RKO (cell line): ENCODE results near the gene ABHD17C.

Experiments
- DNase-seq: peaks from one replicate; pipeline ENCODE4 v3.0.0-alpha.2; 2016; ENCODE audit warnings: low spot score

The ABHD17C gene

GRCh38 chr15:80689716-80690115, 5.4 kb upstream of the ABHD17C start:
- no peak for DNase-seq

DNA sequence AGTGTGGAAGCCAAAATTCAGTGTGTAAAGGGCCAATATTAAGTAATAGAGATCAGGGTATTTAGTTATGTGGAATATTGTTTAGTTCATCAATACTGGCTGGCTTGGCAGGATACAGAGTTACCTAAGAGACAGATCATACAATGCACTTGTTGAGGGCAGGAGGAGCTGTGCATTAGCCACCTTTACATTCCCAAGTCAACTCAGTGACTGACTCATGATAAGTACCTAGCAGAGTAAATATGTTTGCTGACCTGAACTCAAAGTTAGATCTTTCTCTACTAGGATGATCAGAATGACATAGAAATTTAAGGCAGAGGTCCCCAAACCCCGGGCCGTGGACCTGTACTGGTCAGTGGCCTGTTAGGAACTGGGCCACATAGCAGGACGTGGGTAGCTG, 3.5 kb upstream of the ABHD17C start:
- no peak for DNase-seq

DNA sequence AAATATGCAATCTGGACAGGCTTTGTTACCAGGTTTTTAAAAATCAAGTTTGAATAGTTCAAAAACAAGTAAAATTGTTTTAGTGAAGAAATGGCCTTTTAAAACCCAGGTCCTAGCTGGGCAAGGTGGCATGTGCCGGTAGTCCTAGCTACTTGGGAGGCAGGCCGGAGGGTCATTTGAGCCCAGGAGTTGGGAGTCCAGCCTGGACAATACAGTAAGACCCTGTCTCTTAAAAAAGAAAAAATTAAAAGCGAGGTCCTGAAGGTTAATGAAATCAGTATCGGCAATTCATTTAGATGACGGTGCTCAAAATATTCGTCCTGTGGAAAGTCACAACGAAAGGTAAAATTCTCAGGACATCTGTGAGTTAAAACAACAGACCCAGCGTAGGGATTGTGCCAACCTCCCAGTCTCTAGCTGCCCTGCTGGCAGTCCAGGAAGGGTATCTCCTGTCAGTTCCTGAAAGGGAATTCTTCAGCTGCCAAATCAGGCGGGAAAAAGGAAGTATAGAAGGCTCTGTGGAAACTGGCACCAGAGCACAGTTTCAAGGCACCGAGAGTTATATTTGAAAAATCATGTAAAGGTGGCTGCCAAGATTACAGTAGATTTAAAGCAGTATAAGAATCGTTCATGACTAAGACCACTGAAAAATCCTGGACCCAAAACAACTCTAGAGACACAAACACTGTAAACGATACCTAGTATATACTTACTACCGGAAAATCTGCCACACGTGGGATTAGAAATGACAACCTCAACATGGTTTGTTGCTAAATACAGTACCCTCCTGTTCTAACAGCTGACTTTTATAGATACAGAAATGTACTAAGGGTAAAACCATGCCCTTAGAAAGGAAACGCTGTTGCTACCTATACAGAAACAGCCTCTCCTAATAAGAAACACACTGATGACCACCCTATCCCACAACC, 1.2 kb upstream of the ABHD17C start:
- DNase-seq, result peak; percentile 33

DNA sequence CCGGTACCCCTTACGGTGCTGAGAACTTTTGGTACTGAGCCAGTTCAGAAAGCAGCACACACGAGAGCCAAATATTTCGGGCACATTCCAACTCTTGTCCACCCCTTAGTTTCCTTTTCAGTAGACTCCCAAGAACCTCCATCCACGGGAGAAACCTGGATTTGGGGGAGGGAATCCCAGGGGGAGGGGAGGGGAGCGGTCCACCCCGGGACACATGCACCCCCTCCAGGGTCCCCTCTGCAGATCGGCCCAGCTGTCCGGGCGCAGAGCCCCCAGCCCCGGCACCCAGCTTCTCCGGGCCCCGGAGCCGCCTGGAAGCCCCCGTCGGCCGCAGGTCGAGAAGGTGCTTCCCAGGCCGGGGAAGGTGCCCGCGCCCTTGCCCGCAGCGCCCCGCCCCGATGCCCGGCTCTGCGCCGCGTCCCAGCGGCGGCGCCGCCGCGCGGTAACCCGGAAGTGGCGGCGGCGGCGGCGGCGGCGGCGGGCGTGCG, 455 bp upstream of the ABHD17C start:
- DNase-seq, result no peak

DNA sequence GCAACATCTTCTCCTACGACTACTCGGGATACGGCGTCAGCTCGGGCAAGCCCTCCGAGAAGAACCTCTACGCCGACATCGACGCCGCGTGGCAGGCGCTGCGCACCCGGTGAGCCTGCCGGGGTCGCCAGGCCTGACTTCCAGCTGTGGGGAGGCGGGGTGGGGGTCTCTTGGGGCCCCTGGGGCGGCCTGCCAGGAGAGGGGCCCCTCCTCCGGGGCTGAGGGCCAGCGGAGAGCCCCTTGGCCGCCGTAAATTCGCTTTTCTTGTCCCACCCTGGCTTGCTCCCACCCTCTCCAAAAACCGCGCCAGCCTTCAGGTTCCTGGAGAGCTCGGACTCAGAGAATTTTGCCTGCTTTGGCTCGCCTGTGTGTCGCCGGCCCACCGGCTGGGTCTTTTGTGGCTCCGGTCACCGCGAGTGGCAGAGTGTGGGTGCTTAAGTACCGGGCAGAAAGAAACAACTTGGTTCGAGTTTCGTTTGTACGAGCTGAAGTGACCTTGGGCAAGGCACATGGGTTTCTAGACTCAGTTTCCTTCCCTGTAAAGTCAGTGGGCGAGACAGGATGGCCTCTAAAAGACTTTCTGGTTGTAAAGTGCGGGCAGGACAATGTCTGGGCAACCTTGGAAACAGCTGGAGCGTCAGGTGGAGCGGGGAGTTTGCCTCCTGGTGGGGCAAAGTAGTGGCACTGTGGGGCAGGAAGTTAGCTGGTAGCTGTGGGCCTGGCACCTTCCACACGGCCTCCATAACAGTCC, 976 bp downstream of the ABHD17C start:
- peak; percentile 63 for DNase-seq

- peak; percentile 46 for DNase-seq
Observed at GRCh38 chr15:80697075-80697685, 2.1 kb downstream of the ABHD17C start.

- no peak for DNase-seq
Observed at GRCh38 chr15:80698676-80699075, 3.6 kb downstream of the ABHD17C start.

- peak; percentile 33 for DNase-seq
Observed at GRCh38 chr15:80699981-80700380, 4.9 kb downstream of the ABHD17C start.

- DNase-seq, result no peak
Observed at GRCh38 chr15:80701676-80702311, 6.7 kb downstream of the ABHD17C start.

GRCh38 chr15:80703081-80703480, 8.0 kb downstream of the ABHD17C start:
- DNase-seq, result no peak

DNA sequence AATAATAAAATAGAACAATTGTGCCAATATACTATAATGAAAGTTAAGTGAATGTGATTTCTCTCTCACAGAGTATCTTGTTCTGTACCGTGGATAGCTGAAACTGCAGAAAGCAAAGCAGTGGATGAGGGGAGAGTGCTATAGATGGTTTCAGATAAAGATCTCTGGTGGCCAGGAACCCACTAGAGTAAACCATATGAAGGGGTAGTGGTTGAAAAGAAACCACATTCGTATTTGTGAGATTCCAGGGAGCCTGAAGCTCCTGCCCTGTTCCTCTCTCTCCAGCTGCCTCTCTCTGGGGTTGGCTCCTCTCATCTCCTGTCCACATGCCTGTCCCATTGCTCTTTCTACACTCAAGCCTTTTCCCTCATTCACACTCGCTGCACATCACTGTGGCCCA, 8.9 kb downstream of the ABHD17C start:
- no peak for DNase-seq

GRCh38 chr15:80706161-80706560, 11.1 kb downstream of the ABHD17C start:
- DNase-seq, result no peak

DNA sequence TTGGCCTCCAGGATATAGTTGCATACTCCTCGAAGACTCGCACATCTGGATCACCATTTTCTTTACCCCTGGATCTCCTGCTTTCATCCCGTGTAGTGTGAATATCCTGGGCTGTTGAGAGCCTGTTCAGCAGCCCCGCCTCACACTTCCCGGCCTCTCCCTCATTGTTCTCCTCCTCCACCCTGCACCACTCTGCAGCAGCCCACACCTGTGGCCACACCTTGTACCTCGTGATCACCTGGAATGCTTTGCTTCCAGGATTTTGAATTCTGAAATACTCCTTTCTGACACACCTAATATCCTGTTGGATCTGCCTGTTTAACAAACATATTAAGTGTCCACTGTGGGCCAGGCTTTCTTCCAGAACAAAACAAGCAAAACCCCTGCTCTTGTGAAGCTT, 14.4 kb downstream of the ABHD17C start:
- DNase-seq, result no peak

GRCh38 chr15:80710635-80711554, 15.8 kb downstream of the ABHD17C start:
- DNase-seq, result peak; percentile 64

DNA sequence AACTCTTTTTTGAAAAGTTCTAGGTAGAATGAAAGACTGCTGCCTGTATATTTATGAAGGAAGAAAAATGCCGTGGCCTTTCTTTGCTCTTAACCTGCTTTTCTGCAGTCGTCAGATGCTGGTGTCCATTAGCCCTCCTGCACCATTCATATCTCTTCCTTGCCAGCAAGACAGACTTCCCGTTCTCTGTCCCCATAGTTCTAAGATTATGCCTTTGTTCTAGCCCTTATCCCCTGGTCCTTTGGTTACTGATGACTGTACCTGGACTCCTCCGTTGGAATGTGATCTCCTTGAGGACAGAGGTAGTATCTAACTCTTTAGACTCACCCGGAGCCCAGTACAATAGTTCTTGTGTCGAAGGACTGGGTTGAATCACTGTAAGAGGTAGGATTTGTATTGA, 16.8 kb downstream of the ABHD17C start:
- no peak for DNase-seq

- DNase-seq, result no peak
Observed at GRCh38 chr15:80712956-80713355, 17.8 kb downstream of the ABHD17C start.

- DNase-seq, result no peak
Observed at GRCh38 chr15:80721476-80721875, 26.4 kb downstream of the ABHD17C start.

DNA sequence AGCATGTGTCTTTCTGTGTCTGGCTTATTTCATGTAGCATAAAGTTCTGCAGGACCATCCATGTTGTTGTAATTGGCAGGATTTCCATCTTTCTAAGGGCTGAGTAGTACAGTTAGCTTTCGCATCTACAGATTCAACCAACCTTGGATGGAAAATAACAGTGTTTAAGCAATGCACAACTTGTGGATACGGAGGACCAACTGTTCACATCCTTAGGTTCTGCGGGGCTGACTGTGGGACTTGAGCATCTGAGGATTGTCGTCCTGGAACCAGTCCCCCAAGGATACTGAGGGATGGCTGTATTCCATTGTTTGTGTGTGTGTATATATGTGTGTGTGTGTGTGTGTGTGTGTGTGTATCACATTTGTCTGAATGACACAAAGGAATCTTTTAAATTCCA, 27.7 kb downstream of the ABHD17C start:
- DNase-seq, result no peak

DNA sequence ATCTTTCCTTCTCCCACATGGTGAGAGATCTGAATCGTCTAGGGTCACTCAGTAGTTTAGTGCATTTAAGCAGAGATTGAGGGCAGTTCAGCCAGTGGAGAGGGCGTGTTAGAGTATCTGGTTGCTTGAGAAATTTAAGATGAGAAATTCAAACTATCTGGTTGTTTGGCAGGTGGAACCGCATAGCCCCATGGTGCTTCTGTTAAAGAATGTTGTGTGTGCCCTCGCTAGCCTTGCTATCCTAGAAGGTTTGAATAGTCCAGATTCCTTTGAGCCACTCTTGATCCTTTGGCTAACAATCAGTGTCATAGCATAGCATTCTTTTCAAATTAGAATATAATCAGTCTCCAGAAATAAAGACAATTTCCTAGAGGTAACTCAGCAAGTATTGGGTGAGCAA, 32.1 kb downstream of the ABHD17C start:
- DNase-seq, result no peak

GRCh38 chr15:80727596-80727995, 32.5 kb downstream of the ABHD17C start:
- DNase-seq, result no peak

GRCh38 chr15:80730387-80730786, 35.3 kb downstream of the ABHD17C start:
- DNase-seq, result no peak
